ENCODE results near the gene LINC01488.

Gene LINC01488

DNA sequence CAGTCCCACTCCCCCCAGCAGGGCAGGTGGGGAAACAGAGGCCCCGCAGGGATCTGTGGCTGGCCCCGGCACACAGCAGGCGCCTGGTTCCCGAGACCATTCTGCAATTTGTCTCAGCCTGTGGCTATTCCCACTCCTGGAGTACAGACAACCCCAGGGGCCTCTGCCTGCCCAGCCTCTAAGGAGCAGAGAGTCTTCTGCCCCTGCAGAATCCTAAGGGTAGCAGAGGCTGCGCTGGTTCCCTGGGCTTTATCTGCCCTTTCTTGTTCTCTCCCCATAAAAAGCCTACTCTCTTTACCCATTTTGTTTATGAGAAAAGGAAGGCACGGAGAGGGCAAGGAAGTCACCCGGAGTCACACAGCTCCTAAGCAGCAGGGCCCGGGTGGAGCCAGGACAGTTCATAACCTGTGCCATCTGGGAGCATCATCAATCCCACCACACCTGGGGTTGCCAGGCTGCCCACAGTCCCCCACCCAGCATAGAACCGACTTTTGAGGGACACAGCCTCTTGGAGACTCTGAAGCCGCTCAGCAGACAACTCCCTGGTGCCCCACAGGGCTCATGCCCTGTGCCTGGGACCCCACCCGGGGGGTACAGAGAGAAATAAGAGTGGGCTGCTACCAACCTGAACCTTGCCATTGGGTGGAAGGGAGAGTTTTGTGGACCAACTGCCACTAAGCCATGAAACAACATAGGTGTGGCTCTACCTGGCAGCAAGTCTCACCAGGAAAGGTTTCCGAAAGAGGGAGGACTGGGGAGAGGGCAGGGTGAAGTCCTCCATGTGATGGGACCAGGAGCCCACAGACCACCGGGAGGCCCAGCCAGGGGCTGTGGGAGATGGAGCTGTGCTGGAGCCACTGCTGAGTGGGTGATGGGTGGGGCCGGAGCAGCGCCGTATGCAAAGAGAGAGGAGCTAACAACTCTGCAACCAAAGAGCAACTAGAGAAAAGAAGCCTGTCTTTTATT lies 17.2 kb upstream of the LINC01488 start:
- DNase-seq, result no peak

DNA sequence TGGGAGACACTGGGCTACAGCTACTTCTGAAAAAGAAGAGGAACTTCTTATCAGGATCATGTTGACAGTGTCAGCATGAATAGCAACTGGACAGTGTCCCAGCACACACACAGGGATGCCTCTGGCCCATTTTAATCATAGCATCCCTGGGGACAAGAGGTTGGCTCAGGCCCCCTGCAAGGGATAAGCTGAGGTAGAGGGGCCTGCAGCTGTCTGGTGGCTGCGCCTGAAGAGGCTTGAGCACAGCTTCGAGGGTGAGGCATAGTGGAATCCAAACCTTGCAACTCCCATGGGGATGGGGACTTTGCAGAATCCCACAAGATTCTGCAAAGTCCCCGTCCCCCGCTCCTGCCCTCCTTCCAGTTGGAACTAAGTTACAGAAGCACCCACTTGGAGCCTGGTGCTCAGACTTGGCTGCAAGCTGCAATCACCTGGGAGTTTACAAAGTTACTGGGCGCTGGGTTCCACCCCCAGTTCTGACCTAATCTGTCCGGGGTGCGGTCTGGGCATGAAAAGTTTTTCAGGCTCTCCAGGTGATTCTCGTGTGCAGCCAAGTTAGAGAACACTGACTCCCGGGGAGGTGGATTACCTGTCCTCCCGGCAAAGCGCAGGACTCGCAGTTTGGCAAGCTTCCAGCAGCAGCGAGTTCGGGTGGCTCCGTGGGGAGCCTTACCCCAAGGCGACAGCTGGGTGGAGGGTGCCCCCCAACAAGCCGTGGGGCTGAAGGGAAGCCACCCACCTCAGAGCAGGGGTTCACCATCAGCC lies 16.0 kb upstream of the LINC01488 start:
- DNase-seq, result no peak

GRCh38 chr11:69466039-69466438 lies 15.4 kb upstream of the LINC01488 start:
- no peak for DNase-seq

- no peak for DNase-seq
Measured at GRCh38 chr11:69467196-69467595, 14.3 kb upstream of the LINC01488 start.

DNA sequence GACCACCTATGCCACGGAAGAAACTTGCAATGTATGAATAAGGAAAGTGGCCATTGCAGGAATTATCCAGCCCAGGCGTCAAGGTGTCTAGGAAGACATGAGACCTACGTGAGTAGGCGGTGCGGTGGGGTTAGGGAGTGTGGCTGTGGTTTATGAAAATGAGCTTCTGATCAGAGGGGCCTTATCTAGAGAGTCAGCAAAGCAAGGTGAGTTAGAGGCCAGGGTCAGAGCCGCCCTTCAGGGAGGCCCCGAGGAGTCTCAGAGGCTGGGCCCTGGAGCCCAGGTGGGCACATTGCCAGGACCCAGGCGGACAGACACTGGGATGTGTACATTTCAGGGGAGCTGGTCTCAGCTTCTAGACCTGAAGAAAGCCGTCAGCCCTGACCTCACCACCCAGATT lies 13.8 kb upstream of the LINC01488 start:
- DNase-seq, result no peak

- no peak for DNase-seq
Measured at GRCh38 chr11:69468221-69468620, 13.2 kb upstream of the LINC01488 start.

DNA sequence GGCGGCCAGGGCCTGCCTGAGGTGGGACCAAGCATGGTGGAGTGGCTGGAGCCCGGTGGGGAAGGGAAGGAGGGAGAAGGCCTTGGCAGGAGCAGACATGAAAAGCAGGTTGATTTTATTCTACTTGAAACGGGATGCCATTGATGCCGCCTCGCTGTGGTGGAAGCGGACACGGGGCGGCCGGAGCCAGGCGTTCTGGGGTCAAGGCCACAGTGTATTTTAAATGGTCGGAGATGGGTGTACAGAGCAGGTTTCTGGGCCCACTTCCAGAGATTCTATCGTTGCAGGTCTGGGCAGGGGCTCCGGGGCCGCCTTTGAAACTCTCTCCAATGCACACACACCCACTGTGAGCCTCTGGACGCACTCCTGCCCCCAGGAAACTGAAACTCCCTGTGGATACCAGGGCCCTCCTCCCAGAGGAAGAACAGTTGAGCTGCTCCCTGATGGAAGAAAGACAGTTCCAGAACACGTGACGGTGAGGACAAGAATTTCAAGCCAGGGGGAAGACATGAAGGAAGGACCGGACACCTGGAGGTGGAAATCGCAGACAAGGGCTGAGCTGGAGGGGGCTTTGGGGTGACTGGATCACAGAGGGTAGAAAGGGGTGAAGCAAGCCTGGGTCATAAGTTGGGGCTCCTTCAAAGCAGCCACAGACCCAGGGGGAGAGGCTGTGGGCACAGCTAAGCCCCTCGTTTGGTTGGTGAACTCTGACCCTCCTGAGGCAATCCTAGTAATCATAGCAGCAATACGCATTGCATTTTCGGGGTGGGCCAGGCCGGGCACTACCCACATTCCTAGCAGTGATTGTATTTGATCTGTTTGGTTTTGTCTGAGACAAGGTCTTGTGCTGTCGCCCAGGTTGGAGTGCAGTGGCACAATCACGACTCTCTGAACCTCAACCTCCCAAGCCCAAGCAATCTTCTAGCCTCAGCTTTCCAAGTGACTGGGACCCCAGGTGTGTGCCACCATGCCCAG lies 12.3 kb upstream of the LINC01488 start:
- no peak for DNase-seq

DNA sequence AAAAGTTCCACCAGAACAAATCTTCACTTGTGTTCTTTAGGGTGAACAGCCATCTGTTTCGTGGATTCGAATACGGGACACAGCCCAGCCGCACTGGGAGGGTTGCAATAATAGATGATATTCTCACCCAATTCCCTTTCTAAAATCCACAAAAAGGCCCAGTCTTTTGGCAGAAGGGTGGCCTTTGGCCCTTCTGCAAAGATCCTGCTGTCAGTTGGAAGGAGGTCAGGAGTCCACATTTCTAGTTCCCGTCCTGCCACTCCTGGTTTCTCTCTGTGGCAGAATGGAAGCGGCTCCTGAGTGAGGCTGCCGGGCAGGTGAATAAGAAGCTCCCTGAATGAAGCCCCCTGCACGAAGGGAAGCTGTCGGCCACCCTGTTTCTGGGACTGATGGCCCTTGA lies 11.2 kb upstream of the LINC01488 start:
- no peak for DNase-seq

DNA sequence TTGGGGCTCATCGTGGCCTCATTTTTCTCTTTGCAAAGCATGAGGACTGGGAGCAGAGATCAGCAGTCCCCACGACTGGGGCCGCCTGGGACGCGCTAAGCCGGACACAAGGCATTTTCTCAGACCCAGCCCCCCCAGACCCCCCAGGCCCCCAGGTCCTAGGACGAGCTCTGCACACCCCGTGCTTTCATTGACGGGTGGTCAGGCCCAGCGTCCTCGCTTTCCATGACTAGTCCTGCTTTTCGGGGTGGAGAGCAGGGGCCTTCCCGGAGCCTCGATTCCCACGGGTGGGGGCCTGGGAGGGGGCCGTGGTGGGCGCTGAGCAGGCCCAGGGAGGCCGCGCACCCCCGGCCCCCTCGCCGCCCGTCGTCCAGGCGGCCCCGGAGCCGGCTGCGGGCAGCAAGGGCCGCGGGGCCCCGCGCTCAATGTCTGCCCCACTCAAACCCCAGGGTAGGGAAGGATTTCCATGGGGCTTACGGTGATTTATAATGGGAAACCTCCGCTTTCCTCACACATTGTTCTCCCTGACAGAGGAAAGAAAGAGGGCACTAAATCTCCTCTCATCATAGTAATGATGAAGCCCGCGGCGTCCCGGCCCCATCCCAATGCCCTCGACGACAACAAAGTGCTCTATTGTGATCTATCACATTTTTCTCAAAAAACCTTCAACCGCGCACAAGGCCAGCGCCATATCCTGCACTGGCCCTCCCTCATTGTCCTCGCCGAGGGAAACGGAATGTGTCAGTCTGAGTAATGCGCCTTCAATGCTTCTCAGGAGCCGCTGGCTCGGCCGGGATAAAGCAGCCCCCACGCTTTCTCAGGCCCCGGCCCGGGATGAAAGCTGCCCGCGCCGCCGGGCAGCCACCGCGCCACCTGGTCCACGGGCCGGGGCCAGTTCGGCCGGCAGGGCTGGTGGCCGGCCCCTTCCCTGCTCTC lies 10.4 kb upstream of the LINC01488 start:
- no peak for DNase-seq

DNA sequence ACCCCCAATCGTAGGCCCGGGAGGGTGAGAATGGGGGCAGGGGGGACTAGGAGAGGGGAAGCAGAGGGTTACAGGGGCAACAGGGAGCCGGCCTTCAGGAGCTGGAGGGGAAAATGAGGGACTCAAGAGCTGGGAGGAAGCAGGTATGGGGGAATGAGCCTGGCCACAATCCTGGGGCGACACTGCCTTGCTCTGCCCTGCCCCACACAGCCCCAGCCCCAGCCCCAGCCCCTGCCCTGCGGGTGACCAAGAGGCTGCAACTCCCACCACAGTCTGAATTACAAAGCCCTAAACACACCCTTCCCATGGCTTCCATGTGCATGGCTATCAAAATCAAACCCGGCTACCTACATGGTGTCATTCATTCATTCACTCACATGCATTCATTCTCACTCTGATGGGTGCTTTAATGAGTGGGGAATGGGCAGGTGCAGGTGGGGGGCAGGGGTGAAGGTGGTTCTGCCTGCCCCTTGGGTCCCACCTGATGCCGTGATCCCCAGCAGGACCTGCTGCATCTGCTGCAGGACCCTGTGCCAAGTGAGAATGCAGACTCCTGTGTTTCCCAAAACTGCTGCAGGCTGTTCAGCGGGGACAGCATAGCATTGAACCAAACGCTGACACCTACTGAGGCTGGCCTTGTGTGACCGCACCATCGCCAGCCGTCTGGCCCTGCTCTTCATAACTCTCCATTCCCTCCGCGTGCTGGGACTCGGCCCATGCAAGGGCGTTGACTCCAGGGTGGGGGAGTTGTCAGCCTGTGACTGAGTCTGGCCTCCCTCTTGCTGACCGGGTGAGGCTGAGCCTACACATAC lies 9.5 kb upstream of the LINC01488 start:
- DNase-seq, result no peak

DNA sequence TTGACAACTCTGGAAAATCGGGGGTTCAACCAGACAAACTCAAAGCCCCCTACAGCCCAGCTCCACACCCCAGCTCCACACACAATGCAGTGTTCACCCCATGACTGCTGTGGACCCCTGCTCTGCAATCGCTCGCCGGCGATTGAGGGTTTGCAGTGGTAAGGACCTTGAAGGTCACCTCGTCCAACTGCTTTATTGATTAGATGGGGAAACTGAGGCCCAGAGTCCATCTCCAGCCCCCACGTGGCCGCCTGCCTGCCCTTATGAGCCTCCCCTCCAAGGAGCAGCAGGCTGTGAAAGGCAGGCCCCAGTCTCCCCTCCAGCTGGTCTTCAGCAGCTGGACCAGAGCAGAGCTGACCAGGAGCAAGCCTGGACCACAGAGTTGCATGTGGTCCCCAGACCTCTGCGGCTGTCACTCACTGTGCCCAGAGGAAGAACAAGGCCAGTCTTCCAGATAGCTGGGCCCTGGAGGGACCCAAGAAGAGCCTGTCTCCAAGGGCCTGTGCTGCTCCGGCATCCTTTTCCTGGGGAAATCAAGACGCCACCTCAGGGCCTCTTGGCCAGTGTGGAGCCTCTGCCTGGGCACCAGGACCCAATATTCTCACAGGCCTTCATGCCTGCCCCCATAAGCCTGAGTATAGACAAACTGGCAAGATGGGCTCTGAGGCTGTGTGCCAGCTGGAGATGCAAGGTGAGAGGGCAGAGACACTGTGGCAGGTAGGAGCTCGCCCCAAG lies 8.8 kb upstream of the LINC01488 start:
- DNase-seq, result no peak

DNA sequence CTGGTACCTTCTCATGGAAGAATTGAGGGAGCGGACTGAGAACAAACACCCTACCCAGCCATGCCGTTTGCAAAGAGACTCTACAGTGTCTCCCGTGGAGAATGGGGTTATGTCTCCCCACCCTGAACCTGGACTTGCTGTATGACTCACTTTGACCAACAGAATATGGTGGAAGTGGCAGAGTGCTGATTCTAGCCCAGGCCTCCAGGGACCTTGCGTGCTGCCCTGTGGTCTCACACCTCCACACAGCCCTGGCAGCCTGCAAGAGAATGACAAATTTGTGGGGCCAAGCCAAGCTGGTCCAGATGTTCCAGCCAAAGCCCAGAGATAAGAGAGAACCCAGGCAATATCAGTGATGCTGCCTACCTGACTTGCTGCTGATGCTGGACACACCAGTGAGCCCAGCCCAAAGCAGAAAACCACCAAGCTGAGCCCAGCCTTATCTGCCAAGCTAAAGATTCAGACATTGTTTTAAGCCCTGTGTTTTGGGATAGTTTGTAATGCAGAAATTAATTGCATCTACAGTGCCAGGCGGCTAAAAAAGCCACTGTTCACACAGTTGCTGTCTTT lies 8.1 kb upstream of the LINC01488 start:
- no peak for DNase-seq

GRCh38 chr11:69474736-69475135 lies 6.7 kb upstream of the LINC01488 start:
- DNase-seq, result no peak

DNA sequence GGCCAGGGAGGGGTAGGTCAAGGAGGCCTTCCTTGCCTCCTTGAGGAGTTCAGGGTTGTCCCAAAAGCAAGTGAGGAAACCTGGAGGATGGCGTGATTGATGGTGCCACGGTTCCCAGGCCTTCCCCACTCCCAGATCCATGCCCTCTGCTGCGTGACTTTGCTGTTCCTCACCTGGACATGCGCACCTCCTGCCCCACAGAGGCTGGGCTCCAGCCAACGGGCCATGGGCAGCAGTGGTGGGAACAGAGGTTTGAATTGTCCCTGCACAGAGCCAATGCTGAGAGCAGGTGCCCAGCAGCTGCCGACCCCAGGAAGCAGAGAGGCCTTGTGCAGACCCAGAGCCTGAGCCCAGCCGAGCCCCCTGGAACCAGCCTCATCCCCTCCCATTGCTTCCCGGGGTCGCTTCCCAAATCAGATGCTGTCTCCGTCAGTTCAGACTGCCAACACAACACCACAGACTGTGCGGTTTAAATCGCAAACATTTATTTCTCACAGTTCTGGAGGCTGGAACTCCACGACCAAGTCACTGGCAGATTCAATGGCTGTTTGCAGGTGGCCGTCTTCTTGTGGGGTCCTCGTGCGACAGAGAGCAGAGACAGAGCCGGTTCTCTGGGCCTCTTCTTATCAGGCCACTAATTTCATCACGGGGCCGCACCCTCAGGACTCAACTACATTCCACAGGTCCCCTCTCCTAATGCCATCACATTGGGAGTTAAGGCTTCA lies 6.2 kb upstream of the LINC01488 start:
- DNase-seq, result no peak

GRCh38 chr11:69475866-69476471 lies 5.5 kb upstream of the LINC01488 start:
- no peak for DNase-seq

DNA sequence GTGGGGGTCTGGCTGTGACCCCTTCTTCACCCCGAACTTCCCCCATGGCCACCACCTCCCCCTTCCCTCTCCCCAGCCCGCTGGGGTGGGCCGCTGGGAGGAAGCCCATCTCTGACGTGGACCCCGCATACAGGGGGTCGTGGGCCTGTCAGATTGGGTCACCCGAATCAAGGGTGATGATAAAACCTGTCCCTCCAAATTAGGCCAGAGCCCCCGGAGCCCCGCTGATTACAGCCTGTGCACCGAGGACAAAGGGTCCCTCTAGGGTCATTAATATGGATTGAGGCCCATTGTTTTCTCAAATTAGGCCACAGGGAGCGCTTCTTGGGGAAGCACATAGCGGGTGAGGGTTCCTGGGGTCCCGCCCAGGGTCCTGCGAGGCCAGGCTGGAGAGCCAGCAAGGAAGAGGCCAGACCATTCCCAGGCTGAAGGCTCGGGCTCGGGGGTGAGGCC lies 4.9 kb upstream of the LINC01488 start:
- DNase-seq, result no peak

DNA sequence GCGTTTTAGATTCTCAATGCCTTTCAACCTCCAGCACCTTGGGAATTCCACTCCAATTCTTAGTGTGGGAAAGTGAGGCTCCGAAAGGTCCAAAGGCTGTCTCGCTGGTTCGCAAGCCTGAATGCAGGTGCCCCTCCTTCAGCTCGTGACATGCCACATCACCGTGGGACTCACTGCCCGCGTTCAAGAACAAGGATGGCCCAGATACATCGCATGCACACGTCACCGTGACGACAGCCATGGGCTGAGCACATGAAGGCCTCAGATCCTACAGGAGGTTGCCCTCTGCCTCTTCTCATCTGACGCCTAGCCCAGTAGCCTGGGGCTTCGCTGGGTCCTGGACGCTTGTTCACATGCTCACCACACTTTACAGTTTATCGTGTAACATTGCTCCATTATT lies 4.4 kb upstream of the LINC01488 start:
- no peak for DNase-seq

DNA sequence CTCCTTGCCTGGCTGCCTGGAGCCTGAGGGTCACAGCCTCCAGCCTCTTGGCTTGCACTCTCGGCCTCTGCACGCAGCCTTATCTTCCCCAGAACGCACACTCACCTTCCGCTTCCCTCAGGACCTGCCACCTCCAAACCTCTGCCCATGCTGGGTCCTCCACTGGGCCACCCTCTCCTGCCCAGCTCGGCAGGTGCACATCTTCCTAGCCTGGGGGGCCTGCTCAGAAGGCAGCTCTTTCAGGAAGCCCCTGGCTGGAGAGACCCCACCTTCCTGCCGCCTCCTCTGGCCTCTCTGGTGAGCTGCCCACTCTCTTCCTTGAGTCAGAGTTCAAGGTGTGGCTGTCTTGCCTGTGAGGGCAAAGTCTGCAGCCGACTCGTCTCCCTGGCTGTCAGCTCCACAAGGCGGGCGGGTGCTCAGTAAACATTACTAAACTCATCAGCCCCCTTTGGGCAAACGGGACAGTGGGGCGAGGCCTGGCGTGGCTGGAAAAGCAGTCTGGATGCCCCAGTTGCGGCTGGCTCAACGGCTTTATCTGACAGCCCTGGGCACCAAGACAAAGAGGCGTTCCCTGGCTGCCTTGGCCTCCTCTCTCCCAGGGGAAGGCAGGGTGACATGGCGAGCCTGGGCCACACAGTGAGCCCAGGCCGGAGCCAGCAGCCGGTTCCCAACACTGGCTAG lies 1.7 kb upstream of the LINC01488 start:
- no peak for DNase-seq

Measured in NCI-H1436 (cell line).